Measurements from ENCODE around the gene LAIR1.
"Not testable (repeated sequence)": the region's sequence is repeated elsewhere in the genome, so short reads cannot be mapped to it uniquely, and the experiment has no call there.

The LAIR1 gene

GRCh38 chr19:54338521-54338920, 26.2 kb downstream of the LAIR1 start:
- DNase-seq, result no peak

- DNase-seq, result no peak
Observed at GRCh38 chr19:54337858-54338230, 26.9 kb downstream of the LAIR1 start.

GRCh38 chr19:54336893-54337857, 27.6 kb downstream of the LAIR1 start:
- no peak for DNase-seq

- DNase-seq, result no peak
Observed at GRCh38 chr19:54335979-54336892, 28.5 kb downstream of the LAIR1 start.

GRCh38 chr19:54335164-54335563, 29.6 kb downstream of the LAIR1 start:
- no peak for DNase-seq

DNA sequence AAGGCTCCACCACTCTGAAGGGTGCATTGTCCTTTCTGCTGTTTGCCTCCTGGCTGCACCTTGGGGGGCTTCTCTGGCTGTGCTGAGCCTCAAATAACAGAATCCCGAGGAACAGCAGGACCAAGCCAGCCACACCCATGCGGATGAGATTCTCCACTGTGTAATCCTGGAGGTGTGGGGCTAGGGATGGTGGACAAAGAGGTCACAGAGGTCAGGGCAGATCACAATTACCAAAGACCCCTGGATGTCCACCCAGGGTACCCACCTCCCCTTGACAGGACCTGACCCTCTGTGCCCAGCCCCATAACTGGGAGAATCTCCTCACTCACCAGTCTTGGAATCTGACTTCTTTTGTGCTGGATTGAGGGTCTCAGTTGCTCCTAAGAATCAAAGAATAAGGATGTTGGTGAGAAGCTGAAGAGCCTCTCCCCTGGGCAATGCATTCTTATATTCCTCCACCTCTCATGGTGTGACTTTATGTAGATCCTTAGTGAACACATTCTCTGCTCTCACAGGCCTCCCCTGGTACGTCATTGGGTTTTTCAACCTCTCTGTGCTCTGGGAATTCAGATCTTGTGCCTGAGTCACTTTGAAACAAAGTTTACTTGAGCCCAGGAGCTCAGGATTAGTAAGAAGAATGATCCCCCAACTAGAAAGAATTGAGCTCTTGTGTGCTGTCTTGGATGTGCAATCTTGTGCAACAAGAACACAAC, 31.0 kb downstream of the LAIR1 start:
- DNase-seq, result no peak

DNA sequence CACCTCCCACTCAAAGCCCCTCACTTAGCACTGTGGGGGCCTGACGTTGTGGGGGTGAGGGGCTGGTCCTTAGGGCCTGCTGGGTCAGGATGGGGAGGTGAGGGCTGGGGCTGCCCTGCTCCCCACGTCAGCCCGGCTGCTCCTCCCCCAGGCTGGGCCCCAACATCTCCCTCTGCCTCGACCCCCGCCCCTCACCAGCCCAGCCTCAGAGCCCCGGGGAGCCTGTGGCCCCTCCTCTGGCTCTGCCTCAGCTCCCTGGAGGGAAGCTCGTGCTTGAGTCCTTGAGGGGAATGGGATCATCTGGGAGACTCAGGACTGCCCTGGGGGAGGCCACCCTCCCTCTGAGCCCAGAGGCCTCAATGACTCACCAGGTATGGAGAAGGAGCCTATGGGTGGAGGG, 32.6 kb downstream of the LAIR1 start:
- no peak for DNase-seq

DNA sequence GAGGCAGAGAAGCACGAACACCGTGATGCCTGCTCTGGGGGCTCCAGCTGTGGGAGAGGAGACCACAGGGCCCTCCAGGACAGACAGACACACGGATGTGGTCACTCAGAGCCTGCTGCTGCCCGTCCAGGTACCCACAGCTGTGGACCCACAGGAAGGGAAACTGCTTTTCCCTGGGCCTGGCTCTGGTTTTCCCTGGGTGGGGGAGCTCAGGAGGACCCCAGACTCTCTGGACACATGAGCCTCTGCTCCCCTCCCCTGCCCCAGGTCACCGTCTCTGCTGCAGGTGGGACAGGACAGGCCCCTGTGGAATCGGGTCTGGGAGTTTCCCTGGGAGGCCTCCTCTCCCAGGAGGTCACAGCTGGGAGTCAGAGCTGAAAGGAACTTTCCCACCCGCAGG, 33.1 kb downstream of the LAIR1 start:
- DNase-seq, result no peak

- DNase-seq, result no peak
Observed at GRCh38 chr19:54329476-54330165, 35.1 kb downstream of the LAIR1 start.

DNA sequence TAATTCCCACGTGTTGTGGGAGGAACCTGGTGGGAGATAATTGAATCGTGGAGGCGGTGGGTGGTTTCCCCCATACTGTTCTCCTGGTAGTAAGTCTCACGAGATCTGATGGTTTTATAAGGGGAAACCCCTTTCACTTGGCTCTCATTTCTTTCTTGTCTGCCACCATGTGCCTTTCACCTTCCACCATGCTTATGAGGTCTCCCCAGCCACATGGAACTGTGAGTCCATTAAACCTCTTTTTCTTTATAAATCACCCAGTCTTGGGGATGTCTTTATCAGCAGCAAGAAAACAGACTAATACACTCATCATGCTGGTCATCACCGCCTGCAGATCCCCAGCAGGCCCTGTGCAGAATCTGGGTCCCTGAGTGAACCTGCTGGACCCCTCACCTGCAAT, 36.0 kb downstream of the LAIR1 start:
- DNase-seq, result not testable (repeated sequence)

GRCh38 chr19:54325631-54326030, 39.1 kb downstream of the LAIR1 start:
- DNase-seq, result no peak

- DNase-seq, result peak; percentile 73
Observed at GRCh38 chr19:54325194-54325621, 39.5 kb downstream of the LAIR1 start.

- DNase-seq, result no peak
Observed at GRCh38 chr19:54324071-54324470, 40.7 kb downstream of the LAIR1 start.

GRCh38 chr19:54322934-54323333, 41.8 kb downstream of the LAIR1 start:
- DNase-seq, result not testable (repeated sequence)

- DNase-seq, result not testable (repeated sequence)
Observed at GRCh38 chr19:54322295-54322694, 42.4 kb downstream of the LAIR1 start.

DNA sequence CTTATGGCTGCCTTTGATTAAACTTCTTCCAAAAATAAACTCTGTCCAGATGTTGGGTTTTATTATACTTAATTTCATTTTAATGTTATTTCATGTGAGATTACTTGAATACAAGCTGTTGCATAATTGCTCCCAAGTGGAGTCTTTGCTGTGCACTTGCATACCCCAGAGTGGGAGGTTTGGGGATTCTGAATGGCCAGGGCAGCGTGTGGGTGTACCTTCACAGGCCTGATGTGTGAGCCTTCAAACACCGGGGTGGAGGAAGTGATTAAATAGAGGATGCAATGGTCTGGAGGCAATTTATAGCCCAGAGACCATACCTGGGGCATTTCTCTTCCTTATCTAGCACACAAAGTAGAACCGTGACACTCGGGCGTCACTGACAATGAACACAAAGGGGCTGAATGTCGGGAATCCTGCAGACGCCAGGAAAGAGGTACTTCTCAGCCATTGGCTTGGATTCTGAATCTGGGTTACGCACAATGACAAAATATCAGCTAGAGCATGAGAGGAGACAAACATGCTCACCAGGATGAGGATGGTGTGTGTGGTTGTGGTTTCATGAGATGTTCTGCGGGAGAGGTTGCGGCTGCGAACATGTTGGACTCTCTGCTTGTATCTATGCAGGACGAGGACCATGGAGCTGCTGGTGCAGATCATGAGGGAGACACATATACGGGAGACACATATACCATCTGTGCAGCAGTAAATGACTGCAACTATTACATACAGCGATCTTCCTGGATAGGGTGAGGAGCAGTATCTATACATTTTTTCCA, 44.6 kb downstream of the LAIR1 start:
- no peak for DNase-seq

- peak; percentile 5 for DNase-seq
Observed at GRCh38 chr19:54319049-54319448, 45.7 kb downstream of the LAIR1 start.

GRCh38 chr19:54317965-54318240, 46.8 kb downstream of the LAIR1 start:
- no peak for DNase-seq

DNA sequence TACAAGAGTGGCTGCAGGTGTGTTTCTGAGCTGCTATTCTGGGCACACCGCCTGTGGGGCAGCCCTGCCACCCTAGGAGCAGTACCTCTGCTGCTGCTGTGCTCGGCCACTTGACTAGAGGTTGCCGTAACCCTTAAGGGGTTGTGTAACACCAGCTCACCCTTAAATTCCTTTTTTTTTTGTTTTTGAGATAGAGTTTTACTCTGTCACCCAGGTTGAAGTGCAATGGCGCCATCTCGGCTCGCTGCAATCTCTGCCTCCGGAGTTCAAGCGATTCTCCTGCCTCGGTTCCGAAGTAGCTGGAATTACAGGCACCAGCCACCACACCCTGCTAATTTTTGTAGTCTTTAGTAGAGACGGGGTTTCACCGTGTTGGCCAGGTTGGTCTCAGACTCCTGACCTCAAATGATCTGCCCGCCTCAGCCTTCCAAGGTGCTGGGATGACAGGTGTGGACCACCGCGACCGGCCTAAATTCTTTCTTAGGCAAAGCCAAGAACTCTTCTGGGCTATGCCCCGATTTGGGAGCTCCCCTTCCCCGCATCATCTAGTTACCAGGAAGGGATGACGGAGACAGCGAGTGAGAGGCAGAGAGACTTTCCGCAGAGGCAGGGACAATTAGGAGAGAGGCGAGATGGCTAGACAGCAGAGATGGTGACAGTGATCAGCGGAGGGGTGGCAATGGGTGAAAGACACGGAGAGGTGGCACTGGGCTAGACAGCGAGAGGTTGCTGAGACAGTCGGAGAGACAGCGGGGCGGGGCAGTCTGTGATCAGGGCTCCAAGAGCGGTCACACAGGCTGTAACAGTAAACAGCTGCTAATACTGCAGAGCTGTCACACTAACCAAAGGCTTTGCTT, 47.4 kb downstream of the LAIR1 start:
- DNase-seq, result no peak

DNA sequence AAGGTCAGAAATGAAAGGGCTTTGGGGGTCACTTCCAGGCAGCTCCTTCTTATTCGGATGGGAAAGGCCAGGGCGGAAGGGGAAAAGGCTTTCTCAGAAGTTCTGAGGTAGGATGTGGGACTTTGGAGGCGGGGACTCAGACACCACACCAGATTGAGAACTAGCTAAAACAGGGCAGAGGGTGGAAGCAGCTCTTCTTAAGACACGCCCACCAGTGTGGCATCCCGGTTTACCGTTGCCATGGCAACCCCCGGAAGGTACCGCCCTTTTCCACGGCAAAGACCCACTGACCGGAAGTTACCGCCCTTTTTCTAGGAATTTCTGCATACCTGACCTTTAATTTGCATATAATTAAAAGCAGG, 48.0 kb downstream of the LAIR1 start:
- DNase-seq, result no peak

DNA sequence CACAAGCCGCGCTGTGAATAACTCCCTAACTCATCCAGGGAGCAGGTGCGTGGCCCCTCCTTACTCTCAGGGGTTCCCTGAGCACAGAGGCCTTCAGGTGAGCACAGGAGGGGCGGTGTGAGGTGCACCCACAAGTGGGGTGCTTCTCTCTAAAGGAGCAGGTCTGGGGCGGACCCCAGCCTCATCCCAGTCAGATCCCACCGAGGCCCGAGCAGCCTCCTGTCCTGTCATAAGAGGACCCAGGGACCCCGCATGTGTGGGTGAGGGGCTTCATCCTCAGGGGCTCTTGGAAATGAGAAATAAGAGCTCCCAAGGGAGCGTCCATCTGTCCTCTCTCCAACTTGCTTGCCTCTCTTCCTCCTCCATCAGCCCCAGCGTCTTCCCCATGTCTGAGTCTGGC, 48.8 kb downstream of the LAIR1 start:
- no peak for DNase-seq

All from CD4-positive, alpha-beta T cell treated with Interleukin-4 for 4 hours (primary cell).